Effector memory CD4-positive, alpha-beta T cell (primary cell): Measurements from ENCODE around the gene ENPP7.

Experiments
- DNase-seq, 3 donors: peaks; one replicate each; pipeline ENCODE4 v3.0.0-alpha.2; 2020
- H3K27ac ChIP-seq: 2 replicates; pipeline ENCODE4 v1.7.0; 2013; ENCODE audit warnings: mild to moderate bottlenecking, low read length, moderate library complexity; ENCODE audit not compliant: insufficient read depth, poor library complexity, severe bottlenecking
- H3K27me3 ChIP-seq: replicated peaks from 2 replicates; pipeline ENCODE4 v1.7.0; 2013; ENCODE audit warnings: mild to moderate bottlenecking, low read length; ENCODE audit not compliant: insufficient read depth, control insufficient read depth, poor library complexity, severe bottlenecking
- H3K36me3 ChIP-seq: 2 replicates; pipeline ENCODE4 v1.7.0; 2013; ENCODE audit warnings: mild to moderate bottlenecking, low read length, moderate library complexity; ENCODE audit not compliant: control insufficient read depth, insufficient read depth
- H3K4me1 ChIP-seq: 2 replicates; pipeline ENCODE4 v1.7.0; 2013; ENCODE audit warnings: low read length, mild to moderate bottlenecking; ENCODE audit not compliant: control insufficient read depth, insufficient read depth, poor library complexity, severe bottlenecking
- H3K4me3 ChIP-seq: 2 replicates; pipeline ENCODE4 v1.7.0; 2013; ENCODE audit warnings: low read length, low read depth, mild to moderate bottlenecking; ENCODE audit not compliant: insufficient read depth, poor library complexity, severe bottlenecking
- H3K9me3 ChIP-seq: 2 replicates; pipeline ENCODE4 v1.7.0; 2013; ENCODE audit warnings: mild to moderate bottlenecking, low read length, moderate library complexity; ENCODE audit not compliant: control insufficient read depth

ENPP7 gene

GRCh38 chr17:79702550-79703236 lies 28.1 kb upstream of the ENPP7 start:
- H3K27me3 ChIP-seq = no peaks in the 10 kb centered on the region
- no peak overlapping the region for H3K4me3 ChIP-seq
- DNase-seq = no peak

DNA sequence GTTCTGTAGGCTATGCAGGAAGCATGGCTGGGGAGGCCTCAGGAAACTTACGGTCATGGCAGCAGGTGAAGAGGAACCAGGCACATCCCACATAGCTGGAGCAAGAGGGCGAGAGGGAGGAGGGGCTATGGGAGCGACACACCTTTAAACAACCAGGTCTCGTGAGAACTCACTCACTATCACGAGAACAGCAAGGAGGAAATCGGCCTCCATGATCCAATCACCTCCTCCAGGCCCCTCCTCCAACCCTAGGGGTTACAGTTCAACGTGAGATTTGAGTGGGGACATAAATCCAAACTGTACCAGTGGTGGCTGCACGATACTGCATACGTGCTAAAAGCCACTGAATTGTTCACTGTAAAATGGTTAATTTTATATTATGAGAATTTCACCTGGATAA lies 26.1 kb upstream of the ENPP7 start:
- Histone ChIP-seq H3K9me3 (no peaks in the 10 kb centered on the region), H3K4me1 (no peaks in the 10 kb centered on the region), H3K4me3 (no peak overlapping the region), H3K36me3 (no peaks in the 10 kb centered on the region), H3K27ac (no peak overlapping the region), H3K27me3 (no peaks in the 10 kb centered on the region)
- DNase-seq = no peak

More at GRCh38 chr17:79702550-79703236, 28.1 kb upstream of the ENPP7 start:
- no peak overlapping the region for H3K27ac ChIP-seq
- no peaks in the 10 kb centered on the region for H3K9me3 ChIP-seq
- H3K36me3 ChIP-seq = no peaks in the 10 kb centered on the region
- H3K4me1 ChIP-seq = no peaks in the 10 kb centered on the region

DNA sequence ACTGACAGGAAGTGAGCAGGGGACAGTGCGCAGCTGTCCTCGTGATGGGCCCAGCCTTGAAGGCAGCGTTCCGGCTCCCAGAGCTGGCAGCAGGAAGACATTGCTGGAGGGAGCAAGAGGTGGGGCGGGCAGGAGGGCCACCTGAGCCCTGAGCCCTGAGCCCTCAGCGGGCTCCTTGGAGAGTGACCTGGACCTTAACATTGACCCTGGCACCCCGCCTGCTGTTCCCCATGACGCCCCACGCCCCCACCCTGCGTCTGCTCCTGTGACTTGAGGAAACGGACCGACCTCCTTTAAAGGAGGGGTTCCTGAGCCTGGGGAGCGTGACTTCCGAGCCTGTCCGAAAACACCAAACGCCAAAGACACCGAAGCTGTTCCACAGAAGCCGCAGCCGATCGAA lies 25.1 kb upstream of the ENPP7 start:
- Histone ChIP-seq H3K4me3 (no peak overlapping the region), H3K27ac (no peak overlapping the region), H3K27me3 (no peaks in the 10 kb centered on the region), H3K36me3 (no peaks in the 10 kb centered on the region), H3K9me3 (no peaks in the 10 kb centered on the region), H3K4me1 (no peaks in the 10 kb centered on the region)
- DNase-seq = no peak

DNA sequence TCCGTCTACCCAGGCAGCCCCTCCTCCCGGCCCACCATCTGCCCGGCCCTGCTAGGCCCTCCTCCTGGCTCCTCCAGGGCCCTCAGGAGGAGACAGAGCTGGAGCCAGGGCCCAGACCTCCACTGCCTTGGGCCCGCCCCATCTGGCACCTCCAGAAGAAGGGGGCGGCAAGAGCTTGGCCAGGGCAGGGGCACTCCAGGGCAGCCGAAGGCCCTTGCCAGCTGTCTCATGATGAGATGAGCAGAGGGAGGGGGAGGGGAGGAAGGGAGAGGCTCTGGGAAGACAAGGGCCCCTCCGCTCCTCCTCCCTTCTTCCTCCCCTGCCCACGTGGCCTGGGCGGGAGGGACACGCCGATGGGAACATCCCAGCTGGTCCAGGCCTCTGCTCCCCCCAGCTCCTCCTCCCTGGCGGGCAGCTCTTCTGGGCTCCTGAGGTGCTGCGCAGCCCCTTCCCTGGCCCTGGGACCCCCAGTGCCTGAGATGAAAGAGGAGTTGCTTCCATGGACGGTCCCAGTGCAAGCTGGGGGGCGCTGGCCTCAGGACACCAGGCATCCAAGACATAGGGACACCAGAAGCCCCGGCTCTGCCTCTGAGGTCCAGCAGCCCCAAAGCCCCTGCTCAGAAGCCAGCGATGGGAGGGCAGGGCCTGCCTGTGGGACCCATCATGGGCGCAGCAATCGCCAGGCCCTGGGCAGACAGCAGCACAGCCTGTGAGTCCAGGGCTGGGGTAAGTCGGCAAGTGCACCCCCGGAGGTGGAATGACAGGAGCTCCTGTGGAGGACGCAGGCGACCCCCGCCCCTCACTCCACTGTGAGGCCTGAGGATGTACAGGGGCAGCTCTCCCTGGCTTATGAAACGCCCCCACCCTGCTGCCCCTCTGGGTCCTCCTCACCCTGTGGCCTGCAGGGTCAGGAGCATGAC lies 23.6 kb upstream of the ENPP7 start:
- Histone ChIP-seq H3K27ac (no peak overlapping the region), H3K27me3 (no peaks in the 10 kb centered on the region), H3K4me1 (no peaks in the 10 kb centered on the region), H3K9me3 (no peaks in the 10 kb centered on the region), H3K4me3 (no peak overlapping the region), H3K36me3 (no peaks in the 10 kb centered on the region)
- no peak for DNase-seq

DNA sequence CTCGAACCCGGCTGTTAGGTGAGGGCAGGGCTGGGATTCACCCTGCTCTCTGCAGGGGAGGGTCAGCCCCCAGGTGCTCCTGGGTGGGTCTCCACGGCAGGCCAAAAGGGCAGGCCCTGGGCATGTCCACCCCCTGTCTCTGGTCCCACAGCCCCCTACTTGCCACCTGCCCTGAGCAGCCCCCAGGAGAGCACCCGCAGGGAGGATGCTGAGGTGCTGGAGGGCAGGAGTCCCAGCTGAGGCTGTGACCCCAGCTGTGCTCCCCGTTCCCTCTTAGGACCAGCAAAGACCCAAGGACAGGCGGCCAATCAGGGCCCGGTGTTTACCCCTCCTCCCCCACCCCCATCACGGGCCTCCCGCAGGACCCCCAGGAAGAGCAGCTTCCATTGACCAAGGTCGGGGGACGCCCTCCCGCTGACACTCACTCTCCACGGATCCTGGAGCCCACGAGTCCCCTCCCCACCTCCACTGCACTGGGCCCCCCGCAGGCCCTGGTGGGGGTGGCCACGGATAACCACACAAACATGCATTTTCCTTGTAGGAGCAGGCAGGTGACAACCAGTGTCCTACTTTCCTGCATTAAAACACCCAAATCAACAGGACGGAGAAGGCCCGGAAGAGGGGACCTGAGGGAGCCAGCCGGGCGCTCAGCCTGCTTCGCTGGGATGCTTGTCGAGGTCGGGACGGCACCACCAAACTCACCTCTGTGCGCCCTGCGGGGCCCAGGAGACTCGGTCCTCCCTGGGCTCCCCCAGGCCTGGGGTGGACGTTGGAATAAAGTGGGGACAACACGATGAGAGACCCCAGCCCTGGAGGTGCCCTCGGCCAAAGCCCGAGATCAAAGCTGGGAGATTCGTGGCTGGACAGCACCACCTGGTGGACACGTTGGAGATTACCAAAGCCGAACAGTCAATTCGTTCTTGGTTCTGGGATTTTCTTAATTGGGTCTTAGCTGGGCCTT lies 22.5 kb upstream of the ENPP7 start:
- no peaks in the 10 kb centered on the region for H3K36me3 ChIP-seq
- no peaks in the 10 kb centered on the region for H3K4me1 ChIP-seq
- no peak overlapping the region for H3K27ac ChIP-seq
- no peaks in the 10 kb centered on the region for H3K9me3 ChIP-seq
- peak in 2 of 3 donors; percentile 22 to 39 for DNase-seq
- no peak overlapping the region for H3K4me3 ChIP-seq
- H3K27me3 ChIP-seq = no peaks in the 10 kb centered on the region

- Histone ChIP-seq H3K36me3 (no peaks in the 10 kb centered on the region), H3K27ac (no peak overlapping the region), H3K4me3 (no peak overlapping the region), H3K4me1 (no peaks in the 10 kb centered on the region), H3K9me3 (no peaks in the 10 kb centered on the region), H3K27me3 (no peaks in the 10 kb centered on the region)
- DNase-seq = no peak
These were observed 18.9 kb upstream of the ENPP7 start for GRCh38 chr17:79711715-79712305.

- Histone ChIP-seq H3K36me3 (no peaks in the 10 kb centered on the region), H3K4me1 (no peaks in the 10 kb centered on the region), H3K27ac (no peak overlapping the region), H3K4me3 (no peak overlapping the region), H3K9me3 (no peaks in the 10 kb centered on the region), H3K27me3 (no peaks in the 10 kb centered on the region)
- no peak for DNase-seq
These were observed 17.4 kb upstream of the ENPP7 start for GRCh38 chr17:79713391-79713790.

DNA sequence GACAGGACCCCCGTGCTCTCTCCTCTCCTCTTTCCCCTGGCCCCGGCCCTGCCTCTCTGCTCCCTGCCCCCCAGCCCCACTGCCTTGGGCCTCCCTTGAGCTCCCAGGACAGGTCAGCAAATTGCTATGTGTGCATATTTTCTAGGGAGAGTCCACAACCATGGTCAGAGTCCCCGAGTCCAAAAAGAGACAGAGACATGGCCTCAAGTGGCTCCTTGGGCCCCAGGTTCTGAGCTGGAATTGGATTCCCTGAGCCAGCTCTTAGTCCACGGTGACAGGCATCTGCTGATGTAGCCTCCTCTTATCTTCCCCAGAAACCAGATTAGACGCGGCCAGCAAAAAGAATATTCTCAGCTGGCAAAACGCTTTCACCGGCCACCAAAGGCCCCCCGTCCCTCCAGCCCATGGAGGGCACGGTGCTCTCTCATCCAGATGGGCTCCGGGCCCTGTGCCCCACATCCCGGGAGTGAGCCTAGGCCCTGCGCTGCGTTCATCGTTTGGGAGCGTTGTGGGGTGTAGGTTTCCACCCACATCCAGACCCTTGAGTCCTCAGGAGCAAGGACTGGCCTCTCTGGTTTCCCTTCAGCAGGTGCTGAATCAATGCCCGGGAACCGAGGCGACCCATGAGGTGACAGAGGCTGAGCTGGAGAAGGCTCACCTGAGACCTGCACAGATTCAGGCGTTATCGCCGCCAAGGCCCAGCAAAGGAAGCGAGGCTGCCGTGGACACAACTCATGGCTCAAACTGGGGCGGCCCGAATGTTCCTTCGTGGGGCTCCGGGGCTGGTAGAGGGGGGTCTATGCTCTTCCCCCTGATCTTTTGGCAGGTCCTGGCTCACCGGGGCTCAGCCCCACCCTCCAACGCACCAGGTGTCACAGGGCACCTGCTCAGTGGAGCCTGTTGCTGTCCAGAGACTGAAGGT lies 16.3 kb upstream of the ENPP7 start:
- H3K4me1 ChIP-seq = no peaks in the 10 kb centered on the region
- no peak for DNase-seq
- H3K9me3 ChIP-seq = no peaks in the 10 kb centered on the region
- no peak overlapping the region for H3K27ac ChIP-seq
- no peaks in the 10 kb centered on the region for H3K27me3 ChIP-seq
- H3K36me3 ChIP-seq = no peaks in the 10 kb centered on the region
- H3K4me3 ChIP-seq = no peak overlapping the region
